Endodermal cell (in vitro differentiated cells): ENCODE data around the gene NDNF. TPM values are rescaled to one million over a fixed set of nuclear protein-coding genes. Genes with fewer than 3 reads are reported as not detected.

Experiments used
- DNase-seq: peaks from one replicate; pipeline ENCODE4 v3.0.0-alpha.2; 2017
- H3K27ac ChIP-seq: 2 replicates; pipeline ENCODE4 v1.5.1; 2013; ENCODE audit warnings: mild to moderate bottlenecking, low read depth, low read length, moderate library complexity
- H3K27me3 ChIP-seq: 2 replicates; pipeline ENCODE4 v1.6.1; 2013; ENCODE audit warnings: mild to moderate bottlenecking, low read length, moderate library complexity; ENCODE audit not compliant: insufficient read depth, control insufficient read depth, poor library complexity, severe bottlenecking
- H3K36me3 ChIP-seq: 2 replicates; pipeline ENCODE4 v1.7.0; 2013; ENCODE audit warnings: mild to moderate bottlenecking, low read length, moderate library complexity; ENCODE audit not compliant: control insufficient read depth, insufficient read depth
- H3K4me1 ChIP-seq: one replicate; pipeline ENCODE4 v1.7.0; 2013; ENCODE audit warnings: low read length; ENCODE audit not compliant: control insufficient read depth, insufficient read depth
- H3K4me3 ChIP-seq: 2 replicates; pipeline ENCODE4 v1.5.1; 2013; ENCODE audit warnings: mild to moderate bottlenecking, low read length, moderate library complexity
- H3K9ac ChIP-seq: 2 replicates; pipeline ENCODE4 v1.6.1; 2013; ENCODE audit warnings: mild to moderate bottlenecking, low read length, moderate library complexity; ENCODE audit not compliant: poor library complexity, severe bottlenecking; ENCODE audit errors: extremely low read depth
- H3K9me3 ChIP-seq: 2 replicates; pipeline ENCODE4 v1.6.1; 2013; ENCODE audit warnings: mild to moderate bottlenecking, low read length, moderate library complexity; ENCODE audit not compliant: control insufficient read depth
- H3K27ac Mint-ChIP-seq: 2 replicates; pipeline ENCODE4 v1.8.0; 2020; ENCODE audit warnings: mixed read lengths
- H3K27me3 Mint-ChIP-seq: 2 replicates; pipeline ENCODE4 v1.8.0; 2021; ENCODE audit warnings: mild to moderate bottlenecking, mixed read lengths; ENCODE audit not compliant: insufficient read depth
- H3K36me3 Mint-ChIP-seq: 2 replicates; pipeline ENCODE4 v1.8.0; 2020; ENCODE audit warnings: low read depth, mixed read lengths
- H3K4me1 Mint-ChIP-seq: 2 replicates; pipeline ENCODE4 v1.8.0; 2020; ENCODE audit warnings: mixed read lengths
- H3K4me3 Mint-ChIP-seq: 2 replicates; pipeline ENCODE4 v1.8.0; 2020; ENCODE audit warnings: mild to moderate bottlenecking, moderate library complexity, mixed read lengths
- H3K9me3 Mint-ChIP-seq: 2 replicates; pipeline ENCODE4 v1.8.0; 2020; ENCODE audit warnings: mild to moderate bottlenecking, mixed read lengths
- WGBS, 2 experiments: methylation state at CpG; one replicate each; pipeline versions ENCODE4 v1.1.5 to v1.1.7; 2013; ENCODE audit warnings: missing lambda C conversion rate in 2 of 2, mixed read lengths in 1 of 2; ENCODE audit not compliant: insufficient coverage in 1 of 2, insufficient read length in 1 of 2; 5-methylcytosine and 5-hydroxymethylcytosine counted together
- total RNA-seq, 2 donors: library from RNA; stranded (reverse); fragmentation: NEBNext Ultra II Directional in 1 of 2; extraction: Animal tissue kit (Norgen Biotek cat#: 25700) in 1 of 2; gene quantifications; 2 replicates in 1 of 2; 3 replicates in 1 of 2; pipeline ENCODE4 v1.2.1, GENCODE V29; 2021
- TF ChIP-seq, protein P1 (sequence below): fragments of 200-600 bp; sonication (generic); conservative IDR thresholded peaks from 2 replicates; pipeline ENCODE4 v1.5.0; 2021; ENCODE audit warnings: antibody characterized with exemption, mild to moderate bottlenecking

The NDNF gene
- total RNA-seq, 2 donors from 2014 or later = 2.4 to 3.6 TPM

GRCh38 chr4:121018543-121018942, 53.8 kb downstream of the NDNF start:
- Histone ChIP-seq H3K36me3 (no peaks in the 10 kb centered on the region), H3K9me3 (no peaks in the 10 kb centered on the region), H3K9ac (no peak overlapping the region), H3K27ac (no peak overlapping the region), H3K27me3 (no peaks in the 10 kb centered on the region), H3K4me1 (no peaks in the 10 kb centered on the region), H3K4me3 (no peak overlapping the region)
- TF ChIP-seq, protein P1, sequence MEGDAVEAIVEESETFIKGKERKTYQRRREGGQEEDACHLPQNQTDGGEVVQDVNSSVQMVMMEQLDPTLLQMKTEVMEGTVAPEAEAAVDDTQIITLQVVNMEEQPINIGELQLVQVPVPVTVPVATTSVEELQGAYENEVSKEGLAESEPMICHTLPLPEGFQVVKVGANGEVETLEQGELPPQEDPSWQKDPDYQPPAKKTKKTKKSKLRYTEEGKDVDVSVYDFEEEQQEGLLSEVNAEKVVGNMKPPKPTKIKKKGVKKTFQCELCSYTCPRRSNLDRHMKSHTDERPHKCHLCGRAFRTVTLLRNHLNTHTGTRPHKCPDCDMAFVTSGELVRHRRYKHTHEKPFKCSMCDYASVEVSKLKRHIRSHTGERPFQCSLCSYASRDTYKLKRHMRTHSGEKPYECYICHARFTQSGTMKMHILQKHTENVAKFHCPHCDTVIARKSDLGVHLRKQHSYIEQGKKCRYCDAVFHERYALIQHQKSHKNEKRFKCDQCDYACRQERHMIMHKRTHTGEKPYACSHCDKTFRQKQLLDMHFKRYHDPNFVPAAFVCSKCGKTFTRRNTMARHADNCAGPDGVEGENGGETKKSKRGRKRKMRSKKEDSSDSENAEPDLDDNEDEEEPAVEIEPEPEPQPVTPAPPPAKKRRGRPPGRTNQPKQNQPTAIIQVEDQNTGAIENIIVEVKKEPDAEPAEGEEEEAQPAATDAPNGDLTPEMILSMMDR = no peak
- Mint-ChIP-seq H3K27me3 (no peaks in the 10 kb centered on the region), H3K36me3 (no peaks in the 10 kb centered on the region), H3K9me3 (no peaks in the 10 kb centered on the region), H3K4me1 (peaks cover 7% of the 10 kb centered on the region), H3K4me3 (no peak overlapping the region), H3K27ac (no peak overlapping the region)
- DNase-seq = no peak
- WGBS, 2 experiments = 97 to 100% methylated on average over 1 of the region's 1 CpG

DNA sequence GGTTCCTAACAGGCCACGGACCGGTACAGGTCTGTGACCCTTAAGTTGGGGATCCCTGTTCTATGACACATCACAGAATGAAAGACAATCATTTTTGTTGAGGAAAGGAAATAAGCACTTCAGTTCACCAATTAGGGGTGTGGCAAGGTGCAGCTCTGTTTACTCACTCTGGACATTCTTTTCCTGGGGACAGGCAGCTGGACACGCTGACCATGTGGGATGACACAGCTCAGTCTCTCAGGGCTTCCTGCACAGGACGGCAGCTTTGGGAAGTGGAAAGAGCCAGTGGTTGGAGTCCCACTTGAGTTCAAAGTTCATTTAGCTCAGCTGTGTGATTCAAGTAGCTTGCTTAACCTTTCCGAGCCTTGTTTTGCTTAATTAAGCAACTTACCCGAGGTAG, 55.7 kb downstream of the NDNF start:
- H3K4me3 Mint-ChIP-seq = no peak overlapping the region
- H3K9me3 Mint-ChIP-seq = no peaks in the 10 kb centered on the region
- H3K27me3 ChIP-seq = no peaks in the 10 kb centered on the region
- H3K4me3 ChIP-seq = no peak overlapping the region
- WGBS, 2 experiments = 92 to 94% methylated on average over 4 to 6 of the region's 6 CpGs
- no peaks in the 10 kb centered on the region for H3K4me1 ChIP-seq
- no peaks in the 10 kb centered on the region for H3K27me3 Mint-ChIP-seq
- DNase-seq = no peak
- H3K36me3 Mint-ChIP-seq = no peaks in the 10 kb centered on the region
- H3K27ac Mint-ChIP-seq = no peak overlapping the region
- no peaks in the 10 kb centered on the region for H3K36me3 ChIP-seq
- H3K9me3 ChIP-seq = no peaks in the 10 kb centered on the region
- H3K27ac ChIP-seq = no peak overlapping the region
- H3K9ac ChIP-seq = no peak overlapping the region
- peaks cover 12% of the 10 kb centered on the region for H3K4me1 Mint-ChIP-seq
- TF ChIP-seq, protein P1 = no peak

- H3K4me3 ChIP-seq = no peak overlapping the region
- DNase-seq = no peak
- Mint-ChIP-seq H3K9me3 (no peaks in the 10 kb centered on the region), H3K4me1 (peaks cover 10% of the 10 kb centered on the region), H3K4me3 (no peak overlapping the region), H3K36me3 (no peaks in the 10 kb centered on the region), H3K27me3 (no peaks in the 10 kb centered on the region), H3K27ac (no peak overlapping the region)
- H3K27ac ChIP-seq = no peak overlapping the region
- TF ChIP-seq, protein P1 = no peak
- 88 to 100% methylated on average over 1 of the region's 1 CpG for WGBS, 2 experiments
- no peaks in the 10 kb centered on the region for H3K4me1 ChIP-seq
- no peaks in the 10 kb centered on the region for H3K9me3 ChIP-seq
- H3K9ac ChIP-seq = no peak overlapping the region
- H3K36me3 ChIP-seq = no peaks in the 10 kb centered on the region
- no peaks in the 10 kb centered on the region for H3K27me3 ChIP-seq
Observed at GRCh38 chr4:121015421-121015820, 56.9 kb downstream of the NDNF start.
